Ovary (tissue), 9 donors: ENCODE results near the gene ARRB2. TPM values are rescaled to one million over a fixed set of nuclear protein-coding genes. Genes with fewer than 3 reads are reported as not detected.
"Not testable (repeated sequence)": the region's sequence is repeated elsewhere in the genome, so short reads cannot be mapped to it uniquely, and the experiment has no call there.

Experiments used
- DNase-seq, 5 donors: peaks; one replicate each; pipeline ENCODE4 v3.0.0-alpha.2; 2019 to 2020
- H3K27ac ChIP-seq, 2 donors: fragments of 200-600 bp; one replicate each; pipeline versions ENCODE4 v1.5.1 to v1.8.0; 2019 to 2022
- H3K27me3 ChIP-seq: fragments of 200-600 bp; one replicate; pipeline ENCODE4 v1.8.0; 2022
- H3K36me3 ChIP-seq: fragments of 200-600 bp; sonication (generic); one replicate; pipeline ENCODE4 v1.5.1; 2019
- H3K4me1 ChIP-seq: one replicate; pipeline ENCODE4 v1.8.1; 2013; ENCODE audit warnings: mild to moderate bottlenecking, moderate library complexity; ENCODE audit not compliant: insufficient read depth
- H3K4me3 ChIP-seq: fragments of 200-600 bp; sonication (generic); one replicate; pipeline ENCODE4 v1.5.1; 2017
- H3K9me3 ChIP-seq, 2 donors: fragments of 200-600 bp in 1 of 2; sonication (generic) in 1 of 2; one replicate each; pipeline versions ENCODE4 v1.5.1 to v1.8.1; 2013 to 2019; ENCODE audit warnings: mild to moderate bottlenecking in 1 of 2, moderate library complexity in 1 of 2
- EP300 ChIP-seq: sonication (generic); formaldehyde crosslinking; IDR thresholded peaks from one replicate; pipeline ENCODE4 v1.6.1; 2017; ENCODE audit warnings: antibody characterized with exemption
- POLR2A ChIP-seq: fragments of 450-650 bp; IDR thresholded peaks from one replicate; pipeline ENCODE4 v1.6.1; 2017; ENCODE audit warnings: antibody characterized with exemption, mild to moderate bottlenecking, moderate library complexity
- WGBS, 3 donors: extraction: QIAGEN DNeasy Blood & Tissue Kit in 1 of 3; methylation state at CpG; one replicate each; pipeline versions ENCODE4 v1.1.5 to v1.1.7; 2013 to 2017; 5-methylcytosine and 5-hydroxymethylcytosine counted together
- intact Hi-C, 4 donors: fragments of 100-400 bp; cut with DNase I; formaldehyde crosslinking; loops; one replicate each; pipeline versions ENCODE4 v1.11.0 to v1.15.1; 2022 to 2023
- polyA plus RNA-seq, 2 donors: library from polyadenylated mRNA; stranded (reverse); fragments of 200-250 nt in 1 of 2; fragments of 350-450 nt in 1 of 2; fragmentation: Illumina TruSeq in 1 of 2; extraction: RNeasy Lipid Tissue Mini Kit (QIAGEN cat#74804) in 1 of 2; gene quantifications; one replicate each; pipeline ENCODE4 v1.2.3, GENCODE V29; 2013 to 2014
- total RNA-seq, 7 donors: library from RNA; depleted of rRNA in 2 of 7; stranded (reverse); fragments of >200 nt in 2 of 7; fragmentation: NEBNext Ultra II Directional in 3 of 7; extraction: Animal tissue kit (Norgen Biotek cat#: 25700) in 3 of 7; gene quantifications; one replicate each; pipeline versions ENCODE4 v1.1.0 to v1.2.4, GENCODE V29; 2016 to 2023
- TF ChIP-seq, protein P1 (sequence below), 3 donors: fragments of 450-650 bp in 2 of 3; fragments of 200-600 bp in 1 of 3; IDR thresholded peaks; one replicate each; pipeline versions ENCODE4 v1.5.1 to v1.8.0; 2016 to 2022; ENCODE audit warnings: antibody characterized with exemption in 3 of 3, mild to moderate bottlenecking in 1 of 3
- donor health status: DM: no; HTN: no; CAD: no; lungs with moderate emphysema.
- donor health status: DM: no; HTN: no; CAD: no.
- donor health status: Bipolar disorder and iron deficiency.
- donor health status: DM: yes; HTN: yes; CAD: no.
- donor health status: DM: no; HTN: no; CAD: no.
- donor health status: DM: yes; HTN: yes; CAD: no.

Gene ARRB2
- total and polyA plus RNA-seq, 9 donors = 13.4 to 40.6 (median 30.6) TPM

DNA sequence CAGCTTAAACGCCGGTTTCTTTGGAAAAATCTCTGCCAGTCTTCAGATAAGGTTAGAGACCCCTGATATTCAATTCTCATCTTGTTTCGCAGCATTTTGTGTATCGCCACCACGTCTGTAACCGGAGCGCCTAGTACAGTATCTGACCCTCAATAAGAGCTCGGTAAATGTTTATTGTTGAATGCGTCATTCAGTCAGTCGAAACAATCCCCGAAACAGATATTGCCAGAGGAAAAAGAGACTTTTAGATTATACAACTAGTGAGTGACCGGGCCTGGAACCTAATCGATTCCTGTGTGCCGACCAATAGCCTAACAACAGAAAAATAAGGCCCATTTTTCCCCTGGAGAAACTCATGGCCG, 7.1 kb upstream of the ARRB2 start:
- Histone ChIP-seq H3K36me3 (no peaks in the 10 kb centered on the region), H3K4me3 (peak overlapping the region; percentile 91), H3K27me3 (no peaks in the 10 kb centered on the region), H3K4me1 (peaks cover 2% of the 10 kb centered on the region), H3K9me3 (no peaks in the 10 kb centered on the region), H3K27ac (peak overlapping the region; percentile 72 to 74)
- intact Hi-C loops = no loop called here
- no peak for TF ChIP-seq POLR2A
- TF ChIP-seq, protein P1, sequence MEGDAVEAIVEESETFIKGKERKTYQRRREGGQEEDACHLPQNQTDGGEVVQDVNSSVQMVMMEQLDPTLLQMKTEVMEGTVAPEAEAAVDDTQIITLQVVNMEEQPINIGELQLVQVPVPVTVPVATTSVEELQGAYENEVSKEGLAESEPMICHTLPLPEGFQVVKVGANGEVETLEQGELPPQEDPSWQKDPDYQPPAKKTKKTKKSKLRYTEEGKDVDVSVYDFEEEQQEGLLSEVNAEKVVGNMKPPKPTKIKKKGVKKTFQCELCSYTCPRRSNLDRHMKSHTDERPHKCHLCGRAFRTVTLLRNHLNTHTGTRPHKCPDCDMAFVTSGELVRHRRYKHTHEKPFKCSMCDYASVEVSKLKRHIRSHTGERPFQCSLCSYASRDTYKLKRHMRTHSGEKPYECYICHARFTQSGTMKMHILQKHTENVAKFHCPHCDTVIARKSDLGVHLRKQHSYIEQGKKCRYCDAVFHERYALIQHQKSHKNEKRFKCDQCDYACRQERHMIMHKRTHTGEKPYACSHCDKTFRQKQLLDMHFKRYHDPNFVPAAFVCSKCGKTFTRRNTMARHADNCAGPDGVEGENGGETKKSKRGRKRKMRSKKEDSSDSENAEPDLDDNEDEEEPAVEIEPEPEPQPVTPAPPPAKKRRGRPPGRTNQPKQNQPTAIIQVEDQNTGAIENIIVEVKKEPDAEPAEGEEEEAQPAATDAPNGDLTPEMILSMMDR (IDR thresholded peaks at IDR 0.05) = no peak
- no peak for TF ChIP-seq EP300
- 2 to 4% (median 3%) methylated on average over 15 of the region's 15 CpGs for WGBS, 3 donors
- DNase-seq = no peak

DNA sequence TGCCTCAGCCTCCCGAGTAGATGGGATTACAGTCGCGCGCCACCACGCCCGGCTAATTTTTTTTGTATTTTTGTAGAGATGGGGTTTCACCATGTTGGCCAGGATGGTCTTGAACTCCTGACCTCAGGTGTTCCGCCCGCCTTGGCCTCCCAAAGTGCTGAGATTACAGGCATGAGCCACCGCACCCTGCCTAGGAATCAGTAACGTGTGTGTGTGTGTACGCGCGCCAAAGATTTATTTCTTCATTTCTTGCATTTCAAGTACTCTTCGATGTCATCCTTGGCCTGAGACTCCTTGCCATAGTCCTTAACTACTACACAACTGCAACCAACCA, 5.9 kb upstream of the ARRB2 start:
- H3K36me3 ChIP-seq, intact Hi-C loops, H3K4me1 ChIP-seq, H3K27me3 ChIP-seq, H3K9me3 ChIP-seq: not testable (repeated sequence)
- WGBS, 3 donors = 37 to 55% (median 49%) methylated on average over 14 of the region's 14 CpGs
- DNase-seq = peak in 1 of 5 donors; percentile 36
- Histone ChIP-seq H3K27ac (peak overlapping the region; percentile 72 to 74), H3K4me3 (peak overlapping the region; percentile 91)

DNA sequence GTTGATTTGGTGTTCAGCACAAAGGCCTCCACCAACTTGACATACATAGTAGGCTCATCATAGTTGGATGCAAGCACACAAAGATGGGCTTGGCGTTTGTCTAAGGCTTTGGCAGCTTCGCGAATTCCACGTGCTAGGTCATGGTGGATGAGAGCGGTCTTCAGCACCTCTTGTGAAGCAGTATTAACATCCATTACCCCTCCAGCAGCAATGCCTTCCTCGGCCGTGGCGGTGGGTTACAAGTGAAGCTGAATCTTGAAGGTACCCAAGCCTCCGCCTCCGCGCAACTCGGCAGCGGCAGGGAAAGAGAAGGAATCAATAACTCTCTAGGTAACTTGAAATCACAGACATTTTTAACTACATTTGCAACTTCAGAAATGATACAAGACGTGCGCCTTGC, 5.4 kb upstream of the ARRB2 start:
- intact Hi-C loops = no loop called here

DNA sequence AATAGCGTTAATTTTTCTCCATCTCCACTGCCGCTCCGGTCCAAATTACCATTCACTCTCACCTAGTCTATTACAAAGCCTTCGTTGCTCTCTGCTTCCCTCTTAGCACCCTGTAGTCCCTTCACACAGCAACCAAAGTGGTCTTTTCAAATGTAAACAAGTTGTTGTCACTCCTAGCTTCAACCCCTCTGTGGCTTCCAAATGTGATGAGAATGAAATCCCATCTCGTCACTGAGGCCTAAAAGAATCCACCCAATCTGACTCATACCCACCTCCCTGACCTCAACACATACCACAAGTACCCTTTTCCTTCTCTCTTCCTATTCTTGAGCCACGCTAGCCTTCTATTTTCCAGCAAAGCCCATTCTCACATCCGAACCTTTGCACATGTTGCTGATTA, 4.3 kb upstream of the ARRB2 start:
- TF ChIP-seq EP300 (no peak), POLR2A (no peak)
- TF ChIP-seq, protein P1 (IDR thresholded peaks at IDR 0.05) = no peak
- Histone ChIP-seq H3K36me3 (no peaks in the 10 kb centered on the region), H3K4me3 (no peak overlapping the region), H3K4me1 (peaks cover 5% of the 10 kb centered on the region), H3K27ac (no peak overlapping the region), H3K9me3 (no peaks in the 10 kb centered on the region), H3K27me3 (no peaks in the 10 kb centered on the region)
- no peak for DNase-seq
- WGBS, 3 donors = 76 to 82% (median 77%) methylated on average over 7 of the region's 7 CpGs
- intact Hi-C loops = no loop called here

More for the DNA sequence above, 5.4 kb upstream of the ARRB2 start:
- DNase-seq = peak in 1 of 5 donors; percentile 35
- no peaks in the 10 kb centered on the region for H3K27me3 ChIP-seq
- no peak overlapping the region for H3K4me3 ChIP-seq
- H3K27ac ChIP-seq = no peak overlapping the region
- H3K36me3 ChIP-seq = no peaks in the 10 kb centered on the region
- H3K4me1 ChIP-seq = peaks cover 2% of the 10 kb centered on the region
- WGBS, 3 donors = 95 to 96% (median 96%) methylated on average over 15 of the region's 15 CpGs
- TF ChIP-seq POLR2A (no peak), EP300 (no peak)
- TF ChIP-seq, protein P1 (IDR thresholded peaks at IDR 0.05) = no peak
- H3K9me3 ChIP-seq = no peaks in the 10 kb centered on the region

DNA sequence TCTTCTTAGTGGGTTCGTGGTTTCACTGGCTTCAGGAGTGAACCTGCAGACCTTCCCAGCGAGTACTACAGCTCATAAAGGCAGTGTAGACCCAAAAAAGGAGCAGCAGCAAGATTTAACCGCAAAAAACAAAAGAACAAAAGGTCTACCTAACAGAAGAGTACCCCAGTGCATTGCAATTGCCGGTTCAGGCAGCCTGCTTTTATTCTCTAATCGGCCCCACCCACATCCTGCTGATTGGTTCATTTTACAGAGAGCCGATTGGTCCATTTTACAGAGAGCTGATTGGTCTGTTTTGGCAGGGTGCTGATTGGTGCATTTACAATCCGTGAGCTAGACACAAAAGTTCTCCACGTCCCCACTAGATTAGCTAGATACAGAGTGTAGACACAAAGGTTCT, 2.0 kb upstream of the ARRB2 start:
- Histone ChIP-seq H3K27ac (no peak overlapping the region), H3K27me3 (no peaks in the 10 kb centered on the region), H3K36me3 (no peaks in the 10 kb centered on the region), H3K4me3 (no peak overlapping the region), H3K9me3 (no peaks in the 10 kb centered on the region), H3K4me1 (peaks cover 3% of the 10 kb centered on the region)
- 76 to 83% (median 82%) methylated on average over 8 of the region's 8 CpGs for WGBS, 3 donors
- intact Hi-C loops = loop anchor here in 1 of 4 donors (2.0 kb wide), 1 partner anchor 180 kb away; no protein-coding TSS in a partner anchor
- TF ChIP-seq EP300 (no peak), POLR2A (no peak)
- TF ChIP-seq, protein P1 (IDR thresholded peaks at IDR 0.05) = no peak
- no peak for DNase-seq
